Neural cell (in vitro differentiated cells): Measurements from ENCODE around the gene SPC24. TPM values are rescaled to one million over a fixed set of nuclear protein-coding genes. Genes with fewer than 3 reads are reported as not detected.

Experiments used
- H2AFZ ChIP-seq: fragments of 200-600, 300-800 bp; sonication (generic), shearing (Covaris generic); 2 replicates; pipeline ENCODE4 v1.6.0; 2014; ENCODE audit warnings: low read depth, mild to moderate bottlenecking, antibody characterized with exemption, low read length, moderate library complexity
- H3F3A ChIP-seq: fragments of 200-600 bp; shearing (Covaris generic); 2 replicates; pipeline ENCODE4 v1.6.1; 2016; ENCODE audit warnings: mild to moderate bottlenecking, moderate library complexity, mixed read lengths, antibody characterized with exemption, low read length; ENCODE audit not compliant: insufficient read depth, poor library complexity, severe bottlenecking
- H3K27ac ChIP-seq: fragments of 200-600, 300-800 bp; sonication (generic), shearing (Covaris generic); 2 replicates; pipeline ENCODE4 v1.5.1; 2014; ENCODE audit warnings: mild to moderate bottlenecking, low read length, moderate library complexity
- H3K27me3 ChIP-seq: fragments of 300-800, 200-600 bp; sonication (generic), shearing (Covaris generic); 2 replicates; pipeline ENCODE4 v1.6.0; 2014; ENCODE audit warnings: mild to moderate bottlenecking, low read depth, low read length, moderate library complexity; ENCODE audit not compliant: insufficient read depth
- H3K36me3 ChIP-seq: fragments of 300-800, 200-600 bp; sonication (generic), shearing (Covaris generic); 2 replicates; pipeline ENCODE4 v1.5.1; 2014; ENCODE audit warnings: mild to moderate bottlenecking, antibody characterized with exemption, low read length, moderate library complexity; ENCODE audit not compliant: insufficient read depth
- H3K4me2 ChIP-seq: fragments of 300-800, 200-600 bp; sonication (generic), shearing (Covaris generic); 2 replicates; pipeline ENCODE4 v1.6.0; 2014; ENCODE audit warnings: mild to moderate bottlenecking, low read length
- H3K4me3 ChIP-seq: fragments of 300-800, 200-600 bp; sonication (generic), shearing (Covaris generic); 2 replicates; pipeline ENCODE4 v1.5.1; 2014; ENCODE audit warnings: mild to moderate bottlenecking, low read length, moderate library complexity
- H3K79me2 ChIP-seq: fragments of 200-600 bp; shearing (Covaris generic); replicated peaks from 2 replicates; pipeline ENCODE4 v1.6.0; 2014; ENCODE audit warnings: mild to moderate bottlenecking, low read length, moderate library complexity; ENCODE audit not compliant: insufficient read depth
- H3K9ac ChIP-seq: fragments of 300-800, 200-600 bp; sonication (generic), shearing (Covaris generic); 2 replicates; pipeline ENCODE4 v1.6.1; 2016; ENCODE audit warnings: mild to moderate bottlenecking, low read length, mixed read lengths
- H3K9me2 ChIP-seq: fragments of 200-600 bp; shearing (Covaris generic); 2 replicates; pipeline ENCODE4 v1.6.1; 2016; ENCODE audit warnings: mild to moderate bottlenecking, low read length, mixed read lengths; ENCODE audit not compliant: insufficient read depth
- H3K9me3 ChIP-seq: fragments of 200-600, 300-800 bp; sonication (generic), shearing (Covaris generic); 2 replicates; pipeline ENCODE4 v1.6.1; 2016; ENCODE audit warnings: mild to moderate bottlenecking, mixed run types, low read length, moderate library complexity, mixed read lengths
- H4K20me1 ChIP-seq: fragments of 200-600 bp; shearing (Covaris generic); 2 replicates; pipeline ENCODE4 v1.6.1; 2016; ENCODE audit warnings: mild to moderate bottlenecking, mixed run types; ENCODE audit not compliant: insufficient read depth
- CTCF ChIP-seq: fragments of 450-650 bp; IDR thresholded peaks from 2 replicates; pipeline ENCODE4 v1.5.1; 2014; ENCODE audit warnings: antibody characterized with exemption, mild to moderate bottlenecking, moderate library complexity; ENCODE audit not compliant: poor library complexity, severe bottlenecking
- EP300 ChIP-seq: fragments of 450-650 bp; conservative IDR thresholded peaks from 2 replicates; pipeline ENCODE4 v1.6.1; 2014; ENCODE audit warnings: antibody characterized with exemption, mild to moderate bottlenecking, moderate library complexity; ENCODE audit not compliant: poor library complexity, severe bottlenecking
- EZH2 ChIP-seq: fragments of 200-600, 300-800 bp; shearing (Covaris generic), sonication (generic); IDR thresholded peaks from 2 replicates; pipeline ENCODE4 v1.6.1; 2014; ENCODE audit warnings: antibody characterized with exemption, low read length, borderline replicate concordance, mild to moderate bottlenecking; ENCODE audit not compliant: insufficient read depth, poor library complexity, severe bottlenecking
- MXI1 ChIP-seq: fragments of 450-650 bp; conservative IDR thresholded peaks from 2 replicates; pipeline ENCODE4 v1.6.1; 2014; ENCODE audit warnings: antibody characterized with exemption, mild to moderate bottlenecking; ENCODE audit not compliant: poor library complexity, severe bottlenecking
- POLR2AphosphoS5 ChIP-seq: IDR thresholded peaks from 2 replicates; pipeline ENCODE4 v1.6.1; 2012
- RAD21 ChIP-seq: fragments of 450-650 bp; conservative IDR thresholded peaks from 2 replicates; pipeline ENCODE4 v1.6.1; 2014; ENCODE audit warnings: antibody characterized with exemption, mild to moderate bottlenecking, moderate library complexity
- REST ChIP-seq: IDR thresholded peaks from 2 replicates; pipeline ENCODE4 v1.6.1; 2012; ENCODE audit warnings: borderline replicate concordance
- SMC3 ChIP-seq: fragments of 450-650 bp; conservative IDR thresholded peaks from 2 replicates; pipeline ENCODE4 v1.6.1; 2014; ENCODE audit warnings: antibody characterized with exemption, mild to moderate bottlenecking, moderate library complexity; ENCODE audit not compliant: poor library complexity
- TAF1 ChIP-seq: IDR thresholded peaks from 2 replicates; pipeline ENCODE4 v1.6.1; 2012; ENCODE audit warnings: low read depth
- polyA plus RNA-seq: library from polyadenylated mRNA; depleted of rRNA; stranded (reverse); fragments of >200 nt; gene quantifications from 2 replicates; pipeline ENCODE4 v1.2.3, GENCODE V29; 2014

SPC24 gene
- polyA plus RNA-seq, 1 donor from 2014 or later: 0.40 TPM

GRCh38 chr19:11142528-11143171 is 12.9 kb downstream of the SPC24 start:
- H3K36me3 ChIP-seq: no peaks in the 10 kb centered on the region
- no peaks in the 10 kb centered on the region for H3K9me3 ChIP-seq
- H4K20me1 ChIP-seq: no peaks in the 10 kb centered on the region
- TF ChIP-seq TAF1 (no peak), REST (no peak), POLR2AphosphoS5 (no peak), MXI1 (no peak), SMC3 (no peak), EP300 (no peak), RAD21 (no peak), EZH2 (no peak), CTCF (no peak)
- no peak overlapping the region for H3K4me2 ChIP-seq
- H3K9me2 ChIP-seq: no peaks in the 10 kb centered on the region
- H3K27ac ChIP-seq: no peak overlapping the region
- H2AFZ ChIP-seq: no peak overlapping the region
- no peak overlapping the region for H3K9ac ChIP-seq
- no peaks in the 10 kb centered on the region for H3K79me2 ChIP-seq
- no peaks in the 10 kb centered on the region for H3F3A ChIP-seq
- no peaks in the 10 kb centered on the region for H3K27me3 ChIP-seq
- no peak overlapping the region for H3K4me3 ChIP-seq

GRCh38 chr19:11141937-11142527 is 13.6 kb downstream of the SPC24 start:
- no peak overlapping the region for H3K4me3 ChIP-seq
- H3K9me2 ChIP-seq: no peaks in the 10 kb centered on the region
- no peaks in the 10 kb centered on the region for H3F3A ChIP-seq
- H3K9me3 ChIP-seq: no peaks in the 10 kb centered on the region
- TF ChIP-seq EZH2 (no peak), REST (no peak), CTCF (no peak), RAD21 (no peak), POLR2AphosphoS5 (no peak), SMC3 (no peak), MXI1 (no peak)
- no peaks in the 10 kb centered on the region for H3K79me2 ChIP-seq
- no peaks in the 10 kb centered on the region for H4K20me1 ChIP-seq
- no peak overlapping the region for H3K9ac ChIP-seq
- H3K4me2 ChIP-seq: no peak overlapping the region
- H2AFZ ChIP-seq: no peak overlapping the region
- no peak overlapping the region for H3K27ac ChIP-seq
- no peaks in the 10 kb centered on the region for H3K27me3 ChIP-seq
- H3K36me3 ChIP-seq: no peaks in the 10 kb centered on the region
